ENCODE data around the gene LRP4. TPM values are rescaled to one million over a fixed set of nuclear protein-coding genes. Genes with fewer than 3 reads are reported as not detected.

LRP4 gene
- total and polyA plus RNA-seq, 3 donors from 2014 or later: 4.9 to 8.1 (median 7.8) TPM

GRCh38 chr11:46895821-46896220 is 22.5 kb downstream of the LRP4 start:
- peak; percentile 65 for DNase-seq
- H3K4me1 ChIP-seq: peaks cover 7% of the 10 kb centered on the region
- WGBS, 2 donors: 63 to 84% methylated on average over 5 to 10 of the region's 10 CpGs
- H3K27ac ChIP-seq: no peak overlapping the region
- H3K4me3 ChIP-seq: no peak overlapping the region
- TF ChIP-seq CTCF (IDR thresholded peaks at IDR 0.05) (no peak), POLR2A (IDR thresholded peaks at IDR 0.05) (no peak)
- H3K9me3 ChIP-seq: no peaks in the 10 kb centered on the region
- no peaks in the 10 kb centered on the region for H3K27me3 ChIP-seq
- H3K36me3 ChIP-seq (ENCODE audit: low read depth, missing control alignments): no peaks in the 10 kb centered on the region
- intact Hi-C loops (cut with DNase I; ENCODE audit: low total_unique reads): loop anchor here (10.0 kb wide), 1 partner anchor 459 kb away; the partner anchor contains the start of gene MYBPC3

DNA sequence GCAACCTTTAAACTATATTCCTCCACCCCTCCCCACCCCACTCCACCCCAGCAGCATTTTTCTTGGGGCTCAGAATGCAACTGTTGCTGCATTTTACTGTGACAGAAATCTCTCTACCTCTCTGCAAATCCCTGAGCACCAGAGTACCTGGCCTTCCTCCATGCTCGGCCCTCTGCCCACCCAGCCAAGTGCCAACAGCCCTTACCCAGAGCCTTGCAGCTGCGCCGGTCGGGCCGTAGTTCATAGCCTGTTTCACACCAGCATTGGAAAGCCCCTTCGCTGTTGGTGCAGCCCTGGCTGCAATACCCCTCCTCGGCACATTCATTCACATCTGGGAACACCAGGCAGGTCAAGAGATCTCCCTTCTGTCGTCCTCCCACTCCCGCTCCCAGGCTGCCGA is 23.4 kb downstream of the LRP4 start:
- Histone ChIP-seq H3K4me1 (peaks cover 7% of the 10 kb centered on the region), H3K27me3 (no peaks in the 10 kb centered on the region), H3K9me3 (no peaks in the 10 kb centered on the region), H3K36me3 (ENCODE audit: low read depth, missing control alignments) (no peaks in the 10 kb centered on the region), H3K4me3 (no peak overlapping the region), H3K27ac (no peak overlapping the region)
- 91 to 94% methylated on average over 10 of the region's 10 CpGs for WGBS, 2 donors
- TF ChIP-seq POLR2A (IDR thresholded peaks at IDR 0.05): no peak
- TF ChIP-seq CTCF (IDR thresholded peaks at IDR 0.05): no peak
- intact Hi-C loops (cut with DNase I; ENCODE audit: low total_unique reads): loop anchor here (10.0 kb wide), 1 partner anchor 460 kb away; the partner anchor contains the start of gene MYBPC3
- no peak for DNase-seq

DNA sequence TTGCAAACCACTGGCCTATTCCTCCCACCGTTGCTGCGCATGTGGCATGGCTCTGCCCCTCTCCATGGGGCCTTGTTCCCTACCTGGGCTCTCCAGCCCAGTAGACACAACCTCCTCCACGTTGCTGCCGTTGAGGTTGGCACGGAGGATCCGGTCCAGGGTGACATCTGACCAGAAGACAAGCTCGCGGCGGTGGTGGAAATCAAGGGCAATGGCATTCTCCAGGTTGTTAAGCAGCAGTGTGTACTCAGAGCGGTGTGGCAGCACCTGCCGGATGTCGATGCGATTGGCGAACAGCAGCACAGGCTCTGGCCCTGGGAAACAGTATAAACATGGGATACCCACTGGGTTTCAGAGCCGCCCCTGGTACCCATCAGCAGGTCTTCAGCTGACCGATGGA is 23.8 kb downstream of the LRP4 start:
- TF ChIP-seq CTCF (IDR thresholded peaks at IDR 0.05) (no peak), POLR2A (IDR thresholded peaks at IDR 0.05) (no peak)
- H3K27me3 ChIP-seq: no peaks in the 10 kb centered on the region
- no peak for DNase-seq
- no peaks in the 10 kb centered on the region for H3K9me3 ChIP-seq
- intact Hi-C loops (cut with DNase I; ENCODE audit: low total_unique reads): loop anchor here (10.0 kb wide), 1 partner anchor 460 kb away; the partner anchor contains the start of gene MYBPC3
- H3K4me3 ChIP-seq: no peak overlapping the region
- no peak overlapping the region for H3K27ac ChIP-seq
- peaks cover 7% of the 10 kb centered on the region for H3K4me1 ChIP-seq
- 96 to 98% methylated on average over 16 of the region's 16 CpGs for WGBS, 2 donors
- no peaks in the 10 kb centered on the region for H3K36me3 ChIP-seq (ENCODE audit: low read depth, missing control alignments)

DNA sequence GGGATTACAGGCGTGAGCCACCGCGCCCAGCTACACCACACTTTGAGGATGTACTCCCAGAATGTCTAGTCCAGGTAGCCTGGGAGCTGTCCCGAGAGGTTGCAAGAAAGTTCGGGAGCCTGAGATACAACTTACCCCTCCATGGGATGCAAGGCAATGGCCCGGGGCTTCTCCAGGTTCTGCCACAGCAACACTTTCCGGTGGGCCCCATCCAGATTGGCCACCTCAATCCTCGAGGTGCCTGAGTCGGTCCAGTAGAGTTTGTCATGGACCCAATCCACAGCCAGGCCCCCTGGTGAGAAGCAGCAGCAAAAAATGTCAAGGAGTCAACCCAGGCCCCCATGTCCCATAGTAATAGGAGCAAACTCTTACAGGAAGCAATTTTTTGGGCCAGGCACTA is 25.5 kb downstream of the LRP4 start:
- H3K4me3 ChIP-seq: no peak overlapping the region
- H3K9me3 ChIP-seq: no peaks in the 10 kb centered on the region
- H3K36me3 ChIP-seq (ENCODE audit: low read depth, missing control alignments): no peaks in the 10 kb centered on the region
- intact Hi-C loops (cut with DNase I; ENCODE audit: low total_unique reads): loop anchor here (10.0 kb wide), 1 partner anchor 462 kb away; the partner anchor contains the start of gene MYBPC3
- H3K4me1 ChIP-seq: peaks cover 7% of the 10 kb centered on the region
- no peak for DNase-seq
- H3K27ac ChIP-seq: no peak overlapping the region
- 89 to 94% methylated on average over 7 to 9 of the region's 9 CpGs for WGBS, 2 donors
- TF ChIP-seq CTCF (IDR thresholded peaks at IDR 0.05) (no peak), POLR2A (IDR thresholded peaks at IDR 0.05) (no peak)
- no peaks in the 10 kb centered on the region for H3K27me3 ChIP-seq

- H3K27me3 ChIP-seq: no peaks in the 10 kb centered on the region
- DNase-seq: no peak
- TF ChIP-seq POLR2A (IDR thresholded peaks at IDR 0.05) (no peak), CTCF (IDR thresholded peaks at IDR 0.05) (no peak)
- H3K4me3 ChIP-seq: no peak overlapping the region
- no peaks in the 10 kb centered on the region for H3K9me3 ChIP-seq
- H3K36me3 ChIP-seq (ENCODE audit: low read depth, missing control alignments): no peaks in the 10 kb centered on the region
- H3K27ac ChIP-seq: no peak overlapping the region
- intact Hi-C loops (cut with DNase I; ENCODE audit: low total_unique reads): loop anchor here (10.0 kb wide), 1 partner anchor 463 kb away; the partner anchor contains the start of gene MYBPC3
- WGBS, 2 donors: 92% methylated on average over 2 of the region's 2 CpGs
- H3K4me1 ChIP-seq: peaks cover 7% of the 10 kb centered on the region
These were observed 26.2 kb downstream of the LRP4 start for GRCh38 chr11:46892109-46892508.

All from testis (tissue), 3 donors.